ENCODE data around the gene ALG2.

DNA sequence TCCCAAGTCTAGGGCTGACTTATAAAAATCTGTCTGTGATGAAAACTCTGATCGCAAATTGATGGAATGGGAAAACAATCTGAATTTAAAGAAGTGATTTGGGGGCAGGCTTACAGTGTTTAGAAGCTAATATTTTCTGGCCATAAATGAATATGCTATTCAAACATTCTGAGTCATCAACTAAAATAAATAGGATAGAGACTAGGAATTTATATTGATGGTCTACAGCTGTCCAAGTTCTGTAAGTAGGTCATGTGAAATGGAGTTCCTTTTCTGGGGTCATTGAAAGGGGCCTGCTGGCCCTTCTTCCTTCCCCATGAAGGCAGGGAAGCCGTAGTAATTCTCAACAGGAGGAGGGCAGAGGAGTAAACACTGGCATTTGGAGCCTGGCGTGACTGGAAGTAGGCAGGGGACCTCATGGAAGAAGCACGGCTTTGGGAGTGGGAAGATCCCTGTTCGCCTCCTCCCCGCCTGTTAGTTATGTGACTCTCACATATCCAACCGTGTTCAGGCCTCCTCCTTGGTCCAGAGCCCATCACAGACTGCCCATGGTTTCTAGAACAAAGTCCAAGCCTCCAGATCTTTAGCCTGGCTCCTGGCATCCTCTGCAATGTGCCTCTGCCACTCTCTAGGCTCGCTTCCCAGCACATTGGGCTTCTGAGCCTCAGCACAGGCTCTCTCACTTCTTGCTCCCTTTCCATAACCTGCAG, 31.7 kb downstream of the ALG2 start:
- TF ChIP-seq, protein P1, sequence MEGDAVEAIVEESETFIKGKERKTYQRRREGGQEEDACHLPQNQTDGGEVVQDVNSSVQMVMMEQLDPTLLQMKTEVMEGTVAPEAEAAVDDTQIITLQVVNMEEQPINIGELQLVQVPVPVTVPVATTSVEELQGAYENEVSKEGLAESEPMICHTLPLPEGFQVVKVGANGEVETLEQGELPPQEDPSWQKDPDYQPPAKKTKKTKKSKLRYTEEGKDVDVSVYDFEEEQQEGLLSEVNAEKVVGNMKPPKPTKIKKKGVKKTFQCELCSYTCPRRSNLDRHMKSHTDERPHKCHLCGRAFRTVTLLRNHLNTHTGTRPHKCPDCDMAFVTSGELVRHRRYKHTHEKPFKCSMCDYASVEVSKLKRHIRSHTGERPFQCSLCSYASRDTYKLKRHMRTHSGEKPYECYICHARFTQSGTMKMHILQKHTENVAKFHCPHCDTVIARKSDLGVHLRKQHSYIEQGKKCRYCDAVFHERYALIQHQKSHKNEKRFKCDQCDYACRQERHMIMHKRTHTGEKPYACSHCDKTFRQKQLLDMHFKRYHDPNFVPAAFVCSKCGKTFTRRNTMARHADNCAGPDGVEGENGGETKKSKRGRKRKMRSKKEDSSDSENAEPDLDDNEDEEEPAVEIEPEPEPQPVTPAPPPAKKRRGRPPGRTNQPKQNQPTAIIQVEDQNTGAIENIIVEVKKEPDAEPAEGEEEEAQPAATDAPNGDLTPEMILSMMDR (conservative IDR thresholded peaks at IDR 0.05; ENCODE audit: low read length) = no peak
- no peak for TF ChIP-seq EZH2phosphoT487 (IDR thresholded peaks at IDR 0.05; ENCODE audit: borderline replicate concordance, low read depth, low read length)
